NCI-H748 (cell line): ENCODE measurements around the gene CIB2.

Source experiments
- DNase-seq: peaks from one replicate; lab custom pipeline; 2025; ENCODE audit not compliant: unreplicated experiment; lab: John Stamatoyannopoulos, UW

CIB2 gene

GRCh38 chr15:78069462-78070029, 61.7 kb downstream of the CIB2 start:
- no peak for DNase-seq

GRCh38 chr15:78069052-78069414, 62.2 kb downstream of the CIB2 start:
- DNase-seq = no peak

GRCh38 chr15:78067328-78068228, 63.7 kb downstream of the CIB2 start:
- no peak for DNase-seq

GRCh38 chr15:78065973-78066946, 65.0 kb downstream of the CIB2 start:
- DNase-seq = no peak

GRCh38 chr15:78065284-78065872, 65.9 kb downstream of the CIB2 start:
- DNase-seq = no peak

GRCh38 chr15:78064544-78064943, 66.7 kb downstream of the CIB2 start:
- no peak for DNase-seq

GRCh38 chr15:78063970-78064385, 67.3 kb downstream of the CIB2 start:
- DNase-seq = no peak

- peak; percentile 5 for DNase-seq
Observed at GRCh38 chr15:78063217-78063616, 68.0 kb downstream of the CIB2 start.

GRCh38 chr15:78061963-78062427, 69.2 kb downstream of the CIB2 start:
- peak; percentile 13 for DNase-seq

- no peak for DNase-seq
Observed at GRCh38 chr15:78060232-78060631, 71.0 kb downstream of the CIB2 start.

- no peak for DNase-seq
Observed at GRCh38 chr15:78059110-78059839, 72.0 kb downstream of the CIB2 start.

GRCh38 chr15:78058401-78058935, 72.8 kb downstream of the CIB2 start:
- no peak for DNase-seq

- no peak for DNase-seq
Observed at GRCh38 chr15:78057803-78058202, 73.4 kb downstream of the CIB2 start.

GRCh38 chr15:78056714-78057269, 74.5 kb downstream of the CIB2 start:
- DNase-seq = no peak

- no peak for DNase-seq
Observed at GRCh38 chr15:78055919-78056713, 75.1 kb downstream of the CIB2 start.

GRCh38 chr15:78054966-78055365, 76.3 kb downstream of the CIB2 start:
- DNase-seq = no peak
